Omental fat pad (tissue), 4 donors: ENCODE results near the gene TGFBR1. TPM values are rescaled to one million over a fixed set of nuclear protein-coding genes. Genes with fewer than 3 reads are reported as not detected.

ENCODE experiments used
- ATAC-seq: fragments of 150-250 bp; one replicate; pipeline ENCODE4 v1.9.1; 2016; ENCODE audit warnings: mild to moderate bottlenecking, moderate library complexity; ENCODE audit not compliant: low FRiP score
- DNase-seq: peaks from one replicate; pipeline ENCODE4 v3.0.0-alpha.2; 2019; ENCODE audit warnings: low spot score
- CTCF ChIP-seq, 3 donors: fragments of 450-650 bp; IDR thresholded peaks; one replicate each; pipeline ENCODE4 v1.5.1; 2016 to 2017; ENCODE audit warnings: antibody characterized with exemption in 3 of 3, mild to moderate bottlenecking in 3 of 3, moderate library complexity in 2 of 3
- total RNA-seq, 4 donors: library from RNA; depleted of rRNA; stranded (reverse); fragments of >200 nt; gene quantifications; one replicate each; pipeline ENCODE4 v1.1.0, GENCODE V29; 2016

Gene TGFBR1
- 10 to 100 TPM; 20.9 to 35.2 (median 30.9) TPM for total RNA-seq

GRCh38 chr9:99104459-99105151 is at the start of gene TGFBR1:
TGFBR1 (plus strand) TSS chr9:99105113; CDS start chr9:99105206, 93 bp downstream.
- DNase-seq = peak; percentile 58
- no peak for TF ChIP-seq CTCF (IDR thresholded peaks at IDR 0.05)
- ATAC-seq = peak; percentile 91

- DNase-seq (no peak), ATAC-seq (no peak)
- TF ChIP-seq CTCF (IDR thresholded peaks at IDR 0.05) = no peak
Observed at GRCh38 chr9:99055384-99055783, 49.5 kb upstream of the TGFBR1 start.

- TF ChIP-seq CTCF (IDR thresholded peaks at IDR 0.05) = no peak
- no peak for ATAC-seq
Observed at GRCh38 chr9:99056186-99056585, 48.7 kb upstream of the TGFBR1 start.

GRCh38 chr9:99056886-99057664 is 47.8 kb upstream of the TGFBR1 start:
- no peak for DNase-seq
- ATAC-seq = no peak
- TF ChIP-seq CTCF (IDR thresholded peaks at IDR 0.05) = no peak

More at GRCh38 chr9:99056186-99056585, 48.7 kb upstream of the TGFBR1 start:
- DNase-seq = no peak

- DNase-seq = no peak
- TF ChIP-seq CTCF (IDR thresholded peaks at IDR 0.05) = no peak
- no peak for ATAC-seq
Observed at GRCh38 chr9:99057665-99058625, 47.0 kb upstream of the TGFBR1 start.

- no peak for TF ChIP-seq CTCF (IDR thresholded peaks at IDR 0.05)
- ATAC-seq (peak; percentile 41), DNase-seq (no peak)
Observed at GRCh38 chr9:99058964-99059921, 45.7 kb upstream of the TGFBR1 start.
